ENCODE measurements around the gene SEC16A.

- TF ChIP-seq CTCF (conservative IDR thresholded peaks at IDR 0.05 in 1 of 2, IDR thresholded peaks at IDR 0.05 in 1 of 2; ENCODE audit: extremely low read depth in 1 of 2, insufficient read depth in 1 of 2, low read depth in 1 of 2, low read length in 2 of 2) (no peak), EZH2 (IDR thresholded peaks at IDR 0.05; ENCODE audit: borderline replicate concordance, low read length) (no peak)
These were observed 17.2 kb downstream of the SEC16A start for GRCh38 chr9:136465500-136466154.
